ENCODE measurements around the gene PACSIN2.

- TF ChIP-seq GATA2 (IDR thresholded peaks at IDR 0.05; ENCODE audit: low read depth, low read length): no peak
- no peak for TF ChIP-seq GATA3 (IDR thresholded peaks at IDR 0.05; ENCODE audit: low read depth, low read length)
Observed at GRCh38 chr22:42915980-42916765, 98.8 kb downstream of the PACSIN2 start.
